Kasumi-1 (cell line): ENCODE data around the gene DLGAP1.

Source experiments
- DNase-seq, 2 experiments: peaks; one replicate each; lab custom pipeline; 2025; lab: John Stamatoyannopoulos, UW

DLGAP1 gene

GRCh38 chr18:3689986-3690763, 764.9 kb downstream of the DLGAP1 start:
- no peak for DNase-seq

- no peak for DNase-seq
Observed at GRCh38 chr18:3689091-3689490, 766.0 kb downstream of the DLGAP1 start.

GRCh38 chr18:3688690-3689089, 766.4 kb downstream of the DLGAP1 start:
- DNase-seq: no peak

GRCh38 chr18:3683483-3683882, 771.6 kb downstream of the DLGAP1 start:
- DNase-seq: no peak

GRCh38 chr18:3682061-3682460, 773.0 kb downstream of the DLGAP1 start:
- no peak for DNase-seq

- DNase-seq: no peak
Observed at GRCh38 chr18:3679241-3679640, 775.9 kb downstream of the DLGAP1 start.

- no peak for DNase-seq
Observed at GRCh38 chr18:3675994-3676393, 779.1 kb downstream of the DLGAP1 start.

GRCh38 chr18:3675446-3675845, 779.7 kb downstream of the DLGAP1 start:
- DNase-seq: no peak

- DNase-seq: no peak
Observed at GRCh38 chr18:3671176-3671575, 783.9 kb downstream of the DLGAP1 start.

GRCh38 chr18:3669376-3669775, 785.7 kb downstream of the DLGAP1 start:
- no peak for DNase-seq

- no peak for DNase-seq
Observed at GRCh38 chr18:3667255-3668137, 787.6 kb downstream of the DLGAP1 start.

- no peak for DNase-seq
Observed at GRCh38 chr18:3666526-3667254, 788.4 kb downstream of the DLGAP1 start.

GRCh38 chr18:3665780-3666525, 789.2 kb downstream of the DLGAP1 start:
- DNase-seq: peak; percentile 85 to 87

GRCh38 chr18:3665204-3665603, 789.9 kb downstream of the DLGAP1 start:
- no peak for DNase-seq

- peak; percentile 79 to 80 for DNase-seq
Observed at GRCh38 chr18:3664563-3665178, 790.4 kb downstream of the DLGAP1 start.

- DNase-seq: no peak
Observed at GRCh38 chr18:3663870-3664512, 791.1 kb downstream of the DLGAP1 start.

- no peak for DNase-seq
Observed at GRCh38 chr18:3661989-3662388, 793.1 kb downstream of the DLGAP1 start.

GRCh38 chr18:3660739-3661515, 794.2 kb downstream of the DLGAP1 start:
- DNase-seq: peak; percentile 81 to 90

- no peak for DNase-seq
Observed at GRCh38 chr18:3658529-3658928, 796.6 kb downstream of the DLGAP1 start.
